Fibroblast of skin of scalp (primary cell): ENCODE results near the gene UCP3.

Source experiments
- DNase-seq: peaks from one replicate; pipeline ENCODE4 v3.0.0-alpha.2; 2013

Gene UCP3

DNA sequence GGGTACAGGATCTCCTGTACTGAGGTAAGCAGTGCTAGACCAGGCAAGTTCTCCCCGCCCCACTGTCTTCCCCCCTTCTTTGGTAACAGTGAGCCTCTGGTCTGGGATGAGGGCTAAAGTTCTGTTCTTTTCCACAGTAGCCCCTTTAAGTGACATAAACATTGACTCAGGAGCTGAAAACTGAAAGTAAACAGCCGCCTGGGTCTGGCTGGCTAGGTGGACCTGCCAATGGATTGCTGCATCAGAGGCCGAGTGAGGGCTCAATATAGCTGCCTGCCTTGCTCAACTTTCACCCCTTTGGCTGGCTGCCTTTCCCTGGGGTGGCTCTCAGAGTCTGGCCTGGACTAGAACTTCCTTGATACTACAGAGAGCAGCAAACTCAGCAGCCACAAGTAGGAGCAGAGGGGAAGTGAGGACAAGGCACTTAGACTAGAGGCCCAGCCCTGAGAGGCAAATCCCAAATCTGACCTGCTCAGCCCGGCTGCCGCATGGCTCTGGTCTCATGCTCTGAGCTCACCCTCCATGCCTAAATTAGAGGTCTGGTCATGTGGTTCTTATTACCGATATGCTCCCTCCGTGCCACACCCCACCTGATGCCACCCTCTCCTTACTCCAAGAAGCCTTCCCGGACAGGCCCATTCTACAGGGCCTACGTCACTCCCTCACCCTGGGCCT is 9.6 kb upstream of the UCP3 start:
- peak; percentile 6 for DNase-seq

DNA sequence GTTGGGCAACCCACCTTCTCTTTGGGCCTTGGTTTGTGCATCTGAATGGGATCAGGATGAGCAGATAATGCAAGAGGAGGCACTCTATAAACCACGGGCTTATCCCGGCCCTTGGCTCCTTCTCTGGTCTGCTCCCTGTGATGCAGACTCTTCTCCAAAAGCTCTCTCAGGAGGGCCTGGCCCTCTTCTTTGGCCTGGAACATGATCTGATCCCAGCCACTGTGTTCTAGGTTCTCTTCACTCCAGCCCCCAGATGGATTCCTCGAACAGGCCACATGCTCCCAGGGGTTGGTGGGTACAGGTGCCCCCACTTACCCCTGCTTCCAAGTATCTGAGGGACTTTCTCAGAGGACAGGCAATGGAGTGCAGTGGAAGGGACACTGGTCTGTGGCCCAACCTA is 8.7 kb upstream of the UCP3 start:
- no peak for DNase-seq

DNA sequence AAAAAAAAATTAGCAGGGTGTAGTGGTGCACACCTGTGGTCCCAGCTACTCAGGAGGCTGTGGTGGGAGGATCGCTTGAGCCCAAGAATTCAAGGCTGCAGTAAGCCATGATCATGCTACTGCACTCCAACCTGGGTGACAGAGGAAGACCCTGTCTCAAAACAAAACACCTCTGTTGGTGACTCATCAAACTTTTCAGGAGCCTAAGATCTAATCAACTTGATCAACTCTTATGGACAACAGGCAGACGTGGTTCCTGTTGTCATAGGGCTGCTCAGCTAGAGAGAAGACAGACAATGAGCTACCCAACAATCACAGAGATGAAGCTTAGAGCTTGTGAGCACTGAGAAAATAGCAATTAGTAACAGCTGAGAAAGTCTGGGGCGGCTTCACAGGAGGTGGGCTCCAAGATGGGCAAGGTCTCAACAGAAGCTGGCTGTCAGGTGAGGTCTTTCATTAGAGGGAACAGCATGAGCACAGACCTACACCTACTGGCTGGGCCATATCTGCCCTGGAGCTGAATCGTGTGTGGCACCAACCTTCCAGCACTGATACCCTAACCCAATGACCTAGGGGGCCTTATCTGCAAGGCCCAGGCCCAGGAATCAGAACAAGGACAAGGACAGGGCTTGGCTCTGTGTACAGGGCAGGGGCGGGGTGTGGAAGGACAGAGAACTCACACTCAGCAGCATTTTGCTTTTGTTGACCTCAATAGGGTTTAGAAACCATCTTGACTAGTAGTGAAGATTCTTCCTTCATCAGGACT is 7.2 kb upstream of the UCP3 start:
- no peak for DNase-seq

DNA sequence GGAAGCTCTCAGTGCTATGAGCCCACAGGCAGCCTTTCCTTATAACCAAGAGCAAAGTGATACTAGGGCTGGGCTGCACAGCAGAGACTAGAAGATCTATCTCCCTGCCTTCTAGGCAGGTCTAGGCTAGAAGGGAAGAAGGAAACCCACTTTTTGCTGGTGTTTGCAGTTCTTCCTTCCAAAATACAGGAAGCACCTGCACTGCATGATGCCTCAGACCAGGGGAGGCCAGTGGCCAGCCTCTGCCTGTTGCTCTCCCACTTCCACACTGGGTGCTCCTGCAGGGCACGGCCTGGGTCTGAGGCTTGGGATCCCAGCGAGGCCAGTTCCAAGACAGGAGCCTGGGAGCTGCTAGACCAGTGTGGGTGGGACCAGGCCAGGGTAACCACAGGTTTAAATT is 6.0 kb upstream of the UCP3 start:
- DNase-seq: no peak

DNA sequence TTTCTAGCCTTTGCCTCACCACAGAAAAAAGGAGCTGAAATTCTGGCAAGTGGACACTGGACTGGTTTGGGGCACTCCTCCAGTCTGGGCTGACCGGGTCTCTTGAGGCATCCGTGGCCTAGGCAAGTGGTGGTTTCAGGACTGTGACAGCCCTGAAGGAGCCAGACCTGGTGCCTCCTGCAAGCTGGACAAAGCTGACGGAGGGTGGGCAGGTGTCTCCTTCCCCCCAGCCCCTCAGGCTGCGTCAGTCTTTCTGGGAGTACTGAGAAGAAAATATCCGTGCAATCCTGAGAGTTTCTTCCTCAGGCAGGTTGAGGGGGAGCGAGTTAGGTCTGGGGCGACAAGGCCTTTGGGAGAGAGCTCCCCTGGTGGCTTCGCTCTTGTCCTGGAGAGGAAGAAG is 4.3 kb upstream of the UCP3 start:
- DNase-seq: no peak

DNA sequence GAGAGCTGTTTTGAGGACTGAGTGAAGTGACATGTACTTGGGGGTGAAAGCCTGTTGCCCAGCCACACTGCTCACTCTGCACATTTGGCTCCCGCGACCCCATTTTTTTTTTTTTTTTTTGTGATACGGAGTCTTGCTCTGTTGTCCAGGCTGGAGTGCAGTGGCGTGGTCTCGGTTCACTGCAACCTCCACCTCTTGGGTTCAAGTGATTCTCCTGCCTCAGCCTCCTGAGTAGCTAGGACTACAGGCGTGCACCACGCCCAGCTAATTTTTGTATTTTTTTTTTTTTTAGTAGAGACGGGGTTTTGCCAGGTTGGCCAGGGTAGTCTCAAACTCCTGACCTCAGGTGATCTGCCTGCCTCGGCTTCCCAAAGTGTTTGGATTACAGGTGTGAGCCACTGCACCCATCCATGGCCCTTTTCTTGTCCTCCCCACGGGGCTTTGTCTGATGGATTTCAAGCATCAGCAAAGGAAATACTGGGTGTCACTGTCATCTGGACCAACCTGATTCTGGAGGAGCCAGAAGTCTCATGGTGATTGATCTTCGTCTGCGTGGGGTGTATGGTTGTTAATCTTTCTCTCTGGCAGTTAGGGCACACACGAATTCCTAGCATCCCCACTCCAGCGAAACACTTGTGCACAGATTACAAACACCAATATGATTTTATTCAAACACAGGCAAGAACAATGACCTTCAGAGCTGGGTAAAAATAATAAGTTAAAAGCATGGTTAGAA is 3.4 kb upstream of the UCP3 start:
- no peak for DNase-seq

DNA sequence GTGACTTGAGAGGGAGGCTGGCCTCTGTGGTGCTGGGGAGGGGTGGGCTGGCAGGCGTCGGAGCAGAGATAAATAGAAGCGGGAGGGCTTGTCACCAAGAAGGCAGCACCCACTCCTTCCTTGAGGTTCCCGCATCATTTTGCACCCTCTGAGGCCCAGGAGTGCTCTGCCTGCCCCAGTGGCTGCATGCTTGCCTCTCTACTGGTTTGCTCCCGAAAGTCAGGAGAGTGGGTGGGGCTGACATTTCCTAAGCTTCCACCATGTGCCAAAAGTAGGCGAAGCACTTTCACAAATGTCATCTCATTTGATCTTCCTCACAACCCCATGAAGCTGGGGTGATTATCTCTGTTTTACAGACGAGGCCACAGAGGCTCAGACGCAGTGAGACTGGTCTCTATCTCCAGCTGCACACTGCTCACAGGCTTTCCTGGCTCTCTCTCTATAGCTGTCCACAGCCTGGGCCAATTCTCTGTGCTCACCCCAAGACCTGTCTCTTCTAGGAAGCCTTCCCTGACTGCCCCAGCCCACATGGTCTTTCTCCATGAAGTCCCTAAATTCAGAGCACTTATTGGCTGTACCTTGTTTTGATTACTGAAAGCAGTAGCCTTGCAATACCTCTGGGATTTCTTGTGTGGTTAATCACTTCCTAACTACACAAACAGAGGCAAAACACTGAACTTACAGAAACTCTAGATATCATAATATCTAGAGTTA is 2.6 kb upstream of the UCP3 start:
- peak; percentile 50 for DNase-seq

DNA sequence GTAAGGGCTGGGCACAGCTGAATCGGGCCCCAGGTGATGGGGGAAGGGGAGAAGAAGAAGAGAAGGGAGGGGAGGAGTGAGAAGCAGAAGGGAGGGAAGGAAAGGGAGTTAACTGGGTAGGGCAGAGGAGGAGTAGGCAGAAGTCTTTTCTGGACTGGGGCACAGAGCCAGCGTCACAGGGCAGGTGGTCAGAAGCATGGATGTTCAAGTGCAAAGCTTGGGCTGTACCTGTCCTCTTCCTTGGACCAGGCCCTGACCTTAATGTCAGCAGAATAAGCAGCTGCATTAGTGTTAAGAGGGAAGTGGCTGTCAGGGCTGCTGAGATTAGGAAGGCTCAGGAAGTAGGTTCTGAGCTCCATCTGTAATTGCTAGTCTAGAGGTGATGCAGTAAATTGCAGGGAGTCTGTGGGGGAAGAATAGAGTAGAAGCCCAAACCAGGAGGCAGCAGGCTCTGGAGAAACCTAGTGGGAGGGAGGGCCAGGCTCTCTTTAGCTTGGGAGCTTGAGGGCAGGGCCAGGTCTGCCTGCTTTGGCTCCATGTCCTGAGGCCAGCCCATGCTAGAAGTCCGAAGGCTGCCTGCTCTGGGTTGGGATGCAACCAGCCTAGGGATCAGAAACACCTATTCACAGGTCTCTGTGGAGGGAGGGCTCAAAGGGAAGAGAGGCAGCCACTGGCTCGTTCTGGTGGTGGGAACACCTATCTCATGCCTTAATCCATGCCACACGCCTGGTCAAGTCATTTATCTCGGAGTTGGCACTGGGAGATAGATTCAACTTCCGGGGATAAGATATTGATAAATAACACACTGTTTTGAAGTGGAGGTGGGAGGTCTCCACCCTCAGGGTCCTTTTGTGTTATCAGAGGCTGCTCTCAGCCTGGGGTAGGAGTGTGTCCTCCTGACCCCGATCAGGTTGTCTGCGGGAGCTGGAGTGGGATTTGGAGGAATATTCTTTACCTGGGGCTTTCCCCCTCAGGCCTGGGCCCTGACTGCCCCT is 1.7 kb upstream of the UCP3 start:
- DNase-seq: no peak

DNA sequence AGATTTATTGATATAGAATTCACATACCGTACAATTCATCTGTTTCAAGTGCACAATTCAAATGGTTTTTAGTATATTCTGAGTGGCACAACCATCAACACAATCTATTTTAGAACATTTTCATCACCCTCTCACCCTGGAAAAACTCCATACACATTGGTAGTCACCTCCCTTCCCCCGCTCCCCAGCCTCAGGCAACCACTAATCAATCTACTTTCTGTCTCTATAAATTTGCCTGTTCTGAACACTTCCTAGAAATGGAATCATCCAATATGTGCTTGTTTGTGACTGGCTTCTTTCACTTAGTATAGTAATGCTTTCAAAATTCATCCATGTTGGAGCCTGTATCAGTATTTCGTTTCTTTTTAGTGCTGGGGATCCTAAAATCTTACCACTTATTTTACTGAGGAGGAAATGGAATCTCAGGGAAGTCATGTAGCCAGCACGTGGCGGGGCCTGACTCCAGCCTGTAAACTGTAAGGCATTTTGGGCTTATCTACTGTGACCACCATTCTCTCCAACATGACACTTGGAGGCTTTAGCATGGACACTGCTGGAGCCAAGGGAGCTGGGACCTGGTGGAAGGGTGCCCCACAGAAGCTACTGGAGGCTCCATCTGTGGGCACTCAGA is 905 bp upstream of the UCP3 start:
- no peak for DNase-seq

DNA sequence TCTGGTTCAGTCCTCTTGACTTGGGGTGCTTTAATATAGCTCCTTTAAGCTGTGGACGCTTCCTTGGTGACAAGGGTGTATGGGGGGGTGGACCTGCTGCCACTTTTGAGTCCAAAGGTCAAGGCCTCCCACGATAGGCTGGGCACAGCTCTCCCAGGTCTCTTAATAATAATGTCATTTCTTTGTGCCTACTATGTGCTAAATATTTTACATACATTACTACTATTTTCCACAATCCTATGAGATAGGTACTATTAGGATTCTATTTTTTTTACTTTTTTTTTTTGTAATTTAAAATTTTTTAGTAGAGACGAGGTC is 304 bp upstream of the UCP3 start:
- DNase-seq: no peak

DNA sequence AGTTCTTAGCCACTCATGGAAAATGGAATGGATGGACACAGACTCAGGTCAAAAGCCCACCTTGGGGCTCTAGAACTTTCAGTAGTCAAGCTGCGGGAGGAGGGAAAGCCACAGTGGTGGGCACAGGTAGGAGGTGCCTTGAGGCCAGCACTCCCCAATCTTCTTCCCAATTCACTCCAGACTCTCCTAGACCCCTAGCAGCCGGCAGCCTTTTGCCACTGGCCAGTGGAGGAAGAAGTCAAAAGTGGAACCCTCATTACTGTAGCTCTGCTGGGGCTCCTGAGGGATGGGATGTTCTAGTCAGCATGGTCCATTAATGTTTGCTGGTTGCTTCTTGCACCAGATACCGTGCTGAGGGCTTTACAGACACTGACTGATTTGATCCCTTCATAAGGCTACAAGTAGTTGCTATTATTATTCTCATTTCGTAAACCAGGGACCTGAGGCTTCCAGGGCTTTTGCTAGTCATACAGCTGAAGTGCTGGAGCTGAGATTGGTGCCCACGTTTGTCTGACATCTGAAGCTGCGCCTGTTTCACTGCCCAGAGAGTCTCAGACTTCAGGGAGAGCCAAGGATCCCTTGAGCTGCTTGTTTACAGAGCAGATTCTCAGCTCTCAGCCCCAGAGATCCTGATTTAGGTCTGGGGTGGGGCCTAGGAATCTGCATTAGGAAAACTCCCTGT is 1.1 kb downstream of the UCP3 start:
- DNase-seq: no peak

DNA sequence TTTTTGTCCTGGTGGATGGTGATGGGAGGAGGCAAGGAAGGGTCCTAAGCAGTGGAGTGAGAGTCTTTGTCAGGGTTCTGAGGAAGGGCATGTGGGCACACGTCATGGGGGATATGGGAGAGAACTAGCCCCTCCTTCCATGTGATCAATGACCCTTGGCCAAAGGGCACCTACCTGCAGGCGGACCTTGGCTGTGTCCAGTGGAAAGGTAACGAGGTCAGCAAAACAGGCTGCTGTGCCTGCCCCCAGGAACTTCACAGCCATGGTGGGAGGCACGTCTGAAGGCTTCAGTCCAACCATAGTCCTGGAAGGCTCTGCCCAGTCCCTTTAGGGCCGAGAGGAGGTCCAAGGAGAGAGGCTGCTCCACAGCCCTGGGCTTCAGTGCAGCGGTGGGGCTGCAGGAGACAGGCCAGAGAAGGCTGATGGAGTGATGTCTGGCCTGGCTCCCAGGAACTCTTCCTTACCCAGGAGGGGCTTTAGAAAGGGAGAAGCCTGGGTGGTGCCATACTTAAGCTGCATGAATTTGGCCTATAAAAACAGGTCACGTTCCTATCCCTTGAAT is 2.1 kb downstream of the UCP3 start:
- DNase-seq: no peak

DNA sequence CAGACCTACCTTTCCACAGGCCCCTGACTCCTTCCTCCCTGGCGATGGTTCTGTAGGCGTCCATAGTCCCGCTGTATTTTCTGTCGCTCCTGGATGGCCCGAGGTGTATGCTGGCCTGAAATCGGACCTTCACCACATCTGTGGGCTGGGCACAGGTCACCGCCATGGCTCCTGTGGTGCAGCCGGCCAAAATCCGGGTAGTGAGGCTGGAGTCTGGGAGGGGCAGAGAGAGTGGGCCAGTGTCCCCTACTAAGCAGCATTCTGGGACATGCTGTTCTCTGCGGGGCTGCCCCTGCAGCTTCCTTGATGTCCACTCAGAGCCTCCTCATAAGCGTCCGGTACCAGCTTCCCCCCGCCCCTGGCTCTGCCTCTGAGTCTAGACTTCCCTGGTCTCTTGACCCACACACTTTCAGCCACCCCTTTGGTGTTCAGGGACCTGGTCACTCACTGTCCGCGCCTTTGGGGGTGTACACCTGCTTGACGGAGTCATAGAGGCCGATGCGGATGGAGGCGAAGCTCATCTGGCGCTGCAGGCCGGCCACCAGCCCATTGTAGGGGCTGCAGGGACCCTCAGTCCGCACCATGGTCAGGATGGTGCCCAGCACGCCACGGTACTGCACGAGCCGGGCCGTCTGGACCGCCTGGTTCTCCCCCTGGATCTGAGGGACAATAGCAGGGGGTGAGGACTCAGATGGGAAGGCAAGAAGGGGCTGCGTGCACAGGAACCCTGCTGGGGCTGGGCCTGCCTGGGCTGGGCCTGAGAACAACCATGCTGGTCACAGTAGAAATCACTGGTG is 3.0 kb downstream of the UCP3 start:
- no peak for DNase-seq

DNA sequence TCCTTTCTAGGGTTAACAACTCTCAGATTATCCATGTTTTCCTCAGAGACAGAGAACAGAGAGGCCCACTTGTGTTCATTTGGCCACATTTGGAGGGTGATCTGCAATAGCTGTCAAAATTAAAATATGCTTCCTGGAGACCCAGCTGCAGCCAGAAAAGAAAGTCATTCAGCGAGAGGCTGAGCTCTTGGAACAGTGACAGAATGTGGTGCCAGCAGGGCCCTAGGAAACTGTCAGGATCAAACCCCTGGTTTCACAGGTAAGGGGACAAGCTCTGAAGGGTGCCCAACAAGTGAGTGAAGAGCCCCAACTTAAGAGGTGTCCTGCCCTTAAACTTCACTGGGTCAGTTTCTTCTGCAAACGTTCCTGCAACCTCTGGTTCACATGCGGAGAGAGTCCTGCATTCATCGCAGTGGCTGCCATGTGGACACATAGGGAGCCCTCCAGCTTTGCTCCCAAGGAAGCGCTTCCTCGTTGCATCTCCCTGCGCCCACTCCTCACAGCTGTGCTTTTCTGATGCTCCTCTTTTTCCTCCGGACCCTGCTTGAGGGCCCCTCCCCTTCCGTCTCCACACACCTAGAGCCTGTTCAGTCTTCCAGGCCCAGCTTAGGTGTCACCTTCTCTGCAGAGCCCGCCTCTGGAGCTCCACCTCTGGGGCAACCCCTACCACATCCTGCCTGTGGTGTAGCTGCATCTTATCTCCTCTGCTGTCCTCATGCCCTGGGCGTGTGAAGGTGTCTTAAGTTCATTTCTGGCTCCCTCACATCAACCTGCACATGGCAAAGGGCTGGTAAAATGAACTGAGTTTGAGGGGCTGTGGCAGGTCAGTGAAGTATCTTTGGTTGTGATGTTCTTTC is 3.9 kb downstream of the UCP3 start:
- no peak for DNase-seq

DNA sequence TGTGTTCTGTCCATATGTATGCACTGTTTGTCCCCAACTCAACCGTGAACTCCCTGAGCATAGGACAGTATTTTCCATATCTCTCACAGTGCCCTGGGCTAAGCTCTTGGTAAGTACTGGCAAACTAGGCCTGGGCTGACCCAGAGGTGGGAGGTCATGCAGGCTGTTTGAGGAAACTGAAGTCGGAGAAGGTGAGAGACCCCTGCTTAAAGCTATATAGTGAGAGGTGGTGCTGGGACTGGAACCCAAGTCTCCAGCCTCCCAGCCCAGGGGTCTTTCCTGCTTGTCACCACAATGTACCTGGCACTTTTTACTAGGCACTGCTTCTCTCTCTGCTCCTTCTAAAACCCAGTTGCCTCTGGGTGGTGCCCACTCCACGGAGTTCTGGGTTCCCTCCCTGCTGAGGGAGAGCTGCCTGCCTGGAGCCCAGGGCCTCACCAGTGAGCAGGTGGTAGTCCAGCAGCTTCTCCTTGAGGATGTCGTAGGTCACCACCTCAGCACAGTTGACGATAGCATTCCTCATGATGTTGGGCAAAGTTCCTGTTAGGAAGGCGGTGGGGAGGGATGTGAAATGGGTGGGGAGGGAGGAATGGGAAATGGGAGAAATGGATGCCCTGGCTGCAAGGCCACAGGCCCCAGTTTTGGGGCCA is 4.7 kb downstream of the UCP3 start:
- no peak for DNase-seq

DNA sequence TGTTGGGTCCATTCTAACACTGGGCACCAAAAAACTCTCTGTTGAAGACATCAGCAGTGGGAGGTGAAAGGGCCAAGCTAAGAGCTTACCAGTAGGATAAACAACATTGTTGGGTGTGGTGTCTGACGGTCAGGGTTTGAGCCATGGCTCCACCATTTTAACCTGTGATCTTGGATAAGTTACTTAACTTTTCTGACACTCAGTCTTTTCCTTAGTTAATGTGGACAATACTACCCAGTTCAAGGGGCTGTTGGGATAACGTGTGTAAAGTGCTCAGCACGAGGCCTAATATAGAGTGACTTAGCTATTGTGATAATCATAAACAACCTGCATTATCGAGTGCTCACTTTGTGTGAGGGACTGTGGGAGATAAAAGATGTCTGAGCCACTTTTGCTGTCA is 6.1 kb downstream of the UCP3 start:
- no peak for DNase-seq

DNA sequence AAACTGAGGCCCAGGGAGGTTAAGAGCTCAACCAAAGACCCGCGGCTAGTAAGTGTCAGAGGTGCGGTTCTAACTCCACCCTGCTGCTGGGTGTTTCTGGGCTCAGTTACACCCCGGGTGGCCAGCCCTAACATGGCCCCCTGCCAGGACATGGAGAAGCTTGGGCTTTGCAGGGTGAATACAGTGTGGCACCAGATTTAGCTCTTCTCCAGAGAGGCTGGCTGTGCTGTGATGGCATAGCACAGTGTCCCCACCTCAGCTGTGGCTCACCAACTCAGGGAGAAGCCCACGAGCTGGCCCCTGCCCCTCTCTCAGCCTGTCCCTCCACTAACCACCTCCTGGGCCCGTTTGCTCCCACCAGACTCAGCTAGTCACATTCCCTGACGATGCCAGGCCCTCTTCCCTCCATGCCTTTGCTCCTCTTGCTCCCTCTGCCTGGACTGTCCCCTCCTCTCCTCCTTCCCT is 7.0 kb downstream of the UCP3 start:
- DNase-seq: no peak
